ENCODE results near the gene NOX3. TPM values are rescaled to one million over a fixed set of nuclear protein-coding genes. Genes with fewer than 3 reads are reported as not detected.

The NOX3 gene, protein sequence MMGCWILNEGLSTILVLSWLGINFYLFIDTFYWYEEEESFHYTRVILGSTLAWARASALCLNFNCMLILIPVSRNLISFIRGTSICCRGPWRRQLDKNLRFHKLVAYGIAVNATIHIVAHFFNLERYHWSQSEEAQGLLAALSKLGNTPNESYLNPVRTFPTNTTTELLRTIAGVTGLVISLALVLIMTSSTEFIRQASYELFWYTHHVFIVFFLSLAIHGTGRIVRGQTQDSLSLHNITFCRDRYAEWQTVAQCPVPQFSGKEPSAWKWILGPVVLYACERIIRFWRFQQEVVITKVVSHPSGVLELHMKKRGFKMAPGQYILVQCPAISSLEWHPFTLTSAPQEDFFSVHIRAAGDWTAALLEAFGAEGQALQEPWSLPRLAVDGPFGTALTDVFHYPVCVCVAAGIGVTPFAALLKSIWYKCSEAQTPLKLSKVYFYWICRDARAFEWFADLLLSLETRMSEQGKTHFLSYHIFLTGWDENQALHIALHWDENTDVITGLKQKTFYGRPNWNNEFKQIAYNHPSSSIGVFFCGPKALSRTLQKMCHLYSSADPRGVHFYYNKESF
- not detected in 2 replicates for total RNA-seq
- not detected in 2 replicates for polyA plus RNA-seq
- not detected in 2 replicates for polyA plus RNA-seq (2011; cell fraction: cytosol; rRNA removed)
- polyA plus RNA-seq (2011; cell fraction: nucleus; rRNA removed), result not detected in 2 replicates
- not detected in 2 replicates for polyA plus RNA-seq (2012)
- polyA minus RNA-seq, result not detected in 2 replicates
- polyA minus RNA-seq (2011; cell fraction: cytosol; rRNA and poly(A)+ RNA removed), result not detected
- not detected in 2 replicates for polyA minus RNA-seq (2011; cell fraction: nucleus; rRNA and poly(A)+ RNA removed)
- Bru-seq, nascent RNA, result not detected
- BruChase-seq, experiment 1, labeled RNA remaining after a 6-hour chase, result percentile 2 among the genes with signal in this experiment
- percentile 4 among the genes with signal in this experiment for BruChase-seq, experiment 2, labeled RNA remaining after a 2-hour chase
- long read RNA-seq, result 0 reads

GRCh38 chr6:155455766-155456165, at the start of gene NOX3:
TSS of gene NOX3 (minus strand) at chr6:155455839. CDS start at chr6:155455800, 39 bp downstream.
- Histone ChIP-seq H4K20me1 (replicated peaks; ENCODE audit: control insufficient read depth, extremely low read depth, insufficient read depth, low read length) (no peaks in the 10 kb centered on the region), H3K9me3 (replicated peaks; ENCODE audit: control insufficient read depth, insufficient read depth, low read length) (no peaks in the 10 kb centered on the region), H3K36me3 (ENCODE audit: control insufficient read depth in 2 of 2, extremely low read depth in 1 of 2, insufficient read depth in 2 of 2, low read length in 2 of 2) (no peaks in the 10 kb centered on the region), H3K4me2 (ENCODE audit: insufficient read depth, low read length) (no peak within 1 kb of the TSS), H2AFZ (ENCODE audit: low read depth, low read length) (no peak within 1 kb of the TSS), H3K27me3 (ENCODE audit: control insufficient read depth in 2 of 2, insufficient read depth in 2 of 2, low read length in 2 of 2) (no peaks in the 10 kb centered on the region), H3K4me3 (replicated peaks in 1 of 3; ENCODE audit: insufficient read depth in 1 of 3, low read depth in 1 of 3, low read length in 3 of 3) (no peak within 1 kb of the TSS), H3K27ac (ENCODE audit: insufficient read depth, low read depth, low read length) (no peak within 1 kb of the TSS), H3K9ac (replicated peaks; ENCODE audit: extremely low read depth, insufficient read depth, low read length) (no peak within 1 kb of the TSS), H3K4me1 (ENCODE audit: control insufficient read depth, extremely low read depth, insufficient read depth, low read length) (no peaks in the 10 kb centered on the region), H3K9me1 (replicated peaks; ENCODE audit: control insufficient read depth, extremely low read depth, insufficient read depth, low read length) (no peaks in the 10 kb centered on the region), H3K79me2 (ENCODE audit: control insufficient read depth, insufficient read depth, low read length) (no peaks in the 10 kb centered on the region)
- DNase-seq (ENCODE audit: low read depth, low spot score) (no peak), FAIRE-seq (no peak)
- TF ChIP-seq EZH2 (IDR thresholded peaks at IDR 0.05; ENCODE audit: borderline replicate concordance, low read depth, low read length, severe bottlenecking) (no peak), POLR2AphosphoS5 (IDR thresholded peaks at IDR 0.05; ENCODE audit: insufficient read depth, low read depth, low read length) (no peak), MAX (IDR thresholded peaks at IDR 0.05; ENCODE audit: insufficient read depth, insufficient read length) (no peak), POLR2A (IDR thresholded peaks at IDR 0.05; ENCODE audit: low read depth, low read length) (no peak), FOS (IDR thresholded peaks at IDR 0.05; ENCODE audit: borderline replicate concordance, insufficient read depth, low read length) (no peak), GATA2 (IDR thresholded peaks at IDR 0.05; ENCODE audit: insufficient read depth, insufficient read length, low read depth, low read length) (no peak), JUN (IDR thresholded peaks at IDR 0.05; ENCODE audit: borderline replicate concordance, insufficient read depth, insufficient read length, low read depth) (no peak), MYC (IDR thresholded peaks at IDR 0.05; ENCODE audit: low read depth, low read length) (no peak)
- TF ChIP-seq, protein P1, sequence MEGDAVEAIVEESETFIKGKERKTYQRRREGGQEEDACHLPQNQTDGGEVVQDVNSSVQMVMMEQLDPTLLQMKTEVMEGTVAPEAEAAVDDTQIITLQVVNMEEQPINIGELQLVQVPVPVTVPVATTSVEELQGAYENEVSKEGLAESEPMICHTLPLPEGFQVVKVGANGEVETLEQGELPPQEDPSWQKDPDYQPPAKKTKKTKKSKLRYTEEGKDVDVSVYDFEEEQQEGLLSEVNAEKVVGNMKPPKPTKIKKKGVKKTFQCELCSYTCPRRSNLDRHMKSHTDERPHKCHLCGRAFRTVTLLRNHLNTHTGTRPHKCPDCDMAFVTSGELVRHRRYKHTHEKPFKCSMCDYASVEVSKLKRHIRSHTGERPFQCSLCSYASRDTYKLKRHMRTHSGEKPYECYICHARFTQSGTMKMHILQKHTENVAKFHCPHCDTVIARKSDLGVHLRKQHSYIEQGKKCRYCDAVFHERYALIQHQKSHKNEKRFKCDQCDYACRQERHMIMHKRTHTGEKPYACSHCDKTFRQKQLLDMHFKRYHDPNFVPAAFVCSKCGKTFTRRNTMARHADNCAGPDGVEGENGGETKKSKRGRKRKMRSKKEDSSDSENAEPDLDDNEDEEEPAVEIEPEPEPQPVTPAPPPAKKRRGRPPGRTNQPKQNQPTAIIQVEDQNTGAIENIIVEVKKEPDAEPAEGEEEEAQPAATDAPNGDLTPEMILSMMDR (IDR thresholded peaks at IDR 0.05; ENCODE audit: extremely low read depth in 1 of 2, insufficient read depth in 1 of 2, low read depth in 1 of 2, low read length in 2 of 2), result no peak
- no TSS peak for BruUV-seq (replicated peaks)
- dilution Hi-C loops (cut with MboI; ENCODE audit: extremely low pct_ligation_motif_present, low sequenced_read_pairs), result no loop called here
- POLR2A ChIA-PET, result no interaction called here
- CTCF ChIA-PET, result interaction anchor here (1.2 kb wide), 1 partner anchor 44 kb away, joined by 3 read pairs; no protein-coding TSS in a partner anchor
- intact Hi-C loops (cut with micrococcal nuclease), result no loop called here

All from endothelial cell of umbilical vein (primary cell).